GDM1 (cell line): ENCODE measurements around the gene PRRC2B.

Experiments used
- DNase-seq: peaks from one replicate; lab custom pipeline; 2025; lab: John Stamatoyannopoulos, UW

Gene PRRC2B

GRCh38 chr9:131516930-131517329 lies 123.0 kb downstream of the PRRC2B start:
- DNase-seq, result no peak

- no peak for DNase-seq
Measured at GRCh38 chr9:131517761-131518190, 123.9 kb downstream of the PRRC2B start.

DNA sequence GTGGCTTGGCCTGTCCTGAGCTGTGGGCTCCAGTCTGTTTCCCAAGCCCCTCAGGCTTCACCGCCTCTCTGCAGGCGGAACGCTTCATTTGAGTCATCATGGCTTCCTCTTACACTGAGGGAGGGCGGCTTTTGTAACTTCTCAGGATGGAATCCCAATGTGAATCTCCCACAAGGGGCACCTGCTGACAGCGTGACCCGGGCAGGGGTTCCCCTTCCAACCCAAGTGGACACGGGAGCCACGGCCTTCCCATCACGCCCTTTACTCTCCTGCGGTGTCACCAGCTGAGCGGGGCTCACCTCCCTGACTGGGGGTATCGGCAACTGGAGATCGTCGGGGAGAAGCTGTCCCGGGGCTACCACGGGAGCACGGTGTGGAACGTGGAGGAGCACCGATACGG lies 124.7 kb downstream of the PRRC2B start:
- DNase-seq, result no peak

DNA sequence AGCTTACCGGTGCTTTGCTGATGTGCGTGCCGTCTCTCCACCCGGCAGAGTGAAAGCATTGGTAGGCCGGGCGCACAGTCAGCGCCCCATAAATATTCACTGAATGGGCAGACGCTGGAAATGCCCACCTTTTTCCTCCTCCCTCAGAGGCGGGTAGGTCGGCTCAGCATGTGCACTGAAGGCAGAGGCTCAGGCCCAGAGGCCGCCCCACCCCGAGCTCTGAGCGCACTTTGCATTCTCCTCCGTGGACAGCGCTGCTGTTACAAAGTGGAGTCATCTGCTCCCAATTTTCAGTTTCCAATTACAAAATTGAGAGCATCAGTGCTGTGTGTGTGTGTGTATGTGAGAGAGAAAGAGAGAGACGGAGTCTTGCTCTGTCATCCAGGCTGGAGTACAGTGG lies 126.6 kb downstream of the PRRC2B start:
- no peak for DNase-seq

- no peak for DNase-seq
Measured at GRCh38 chr9:131521203-131521602, 127.3 kb downstream of the PRRC2B start.

DNA sequence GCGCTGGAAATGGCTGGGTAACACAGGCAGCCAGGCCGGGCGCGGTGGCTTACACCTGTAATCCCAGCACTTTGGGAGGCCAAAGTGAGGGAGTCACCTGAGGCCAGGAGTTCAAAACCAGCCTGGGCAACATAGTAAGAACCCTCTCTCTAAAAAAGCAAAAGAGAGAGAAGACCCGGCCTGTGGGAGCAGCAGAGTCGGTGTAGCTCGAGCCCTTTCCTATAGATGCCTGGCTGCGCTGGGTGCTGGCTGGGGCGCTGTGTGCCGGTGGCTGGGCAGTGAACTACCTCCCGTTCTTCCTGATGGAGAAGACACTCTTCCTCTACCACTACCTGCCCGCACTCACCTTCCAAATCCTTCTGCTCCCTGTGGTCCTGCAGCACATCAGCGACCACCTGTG lies 127.9 kb downstream of the PRRC2B start:
- DNase-seq, result no peak

GRCh38 chr9:131522257-131523085 lies 128.6 kb downstream of the PRRC2B start:
- no peak for DNase-seq

- no peak for DNase-seq
Measured at GRCh38 chr9:131523086-131523388, 129.2 kb downstream of the PRRC2B start.

- DNase-seq, result no peak
Measured at GRCh38 chr9:131523451-131524435, 129.9 kb downstream of the PRRC2B start.

- DNase-seq, result no peak
Measured at GRCh38 chr9:131524665-131525315, 130.9 kb downstream of the PRRC2B start.

DNA sequence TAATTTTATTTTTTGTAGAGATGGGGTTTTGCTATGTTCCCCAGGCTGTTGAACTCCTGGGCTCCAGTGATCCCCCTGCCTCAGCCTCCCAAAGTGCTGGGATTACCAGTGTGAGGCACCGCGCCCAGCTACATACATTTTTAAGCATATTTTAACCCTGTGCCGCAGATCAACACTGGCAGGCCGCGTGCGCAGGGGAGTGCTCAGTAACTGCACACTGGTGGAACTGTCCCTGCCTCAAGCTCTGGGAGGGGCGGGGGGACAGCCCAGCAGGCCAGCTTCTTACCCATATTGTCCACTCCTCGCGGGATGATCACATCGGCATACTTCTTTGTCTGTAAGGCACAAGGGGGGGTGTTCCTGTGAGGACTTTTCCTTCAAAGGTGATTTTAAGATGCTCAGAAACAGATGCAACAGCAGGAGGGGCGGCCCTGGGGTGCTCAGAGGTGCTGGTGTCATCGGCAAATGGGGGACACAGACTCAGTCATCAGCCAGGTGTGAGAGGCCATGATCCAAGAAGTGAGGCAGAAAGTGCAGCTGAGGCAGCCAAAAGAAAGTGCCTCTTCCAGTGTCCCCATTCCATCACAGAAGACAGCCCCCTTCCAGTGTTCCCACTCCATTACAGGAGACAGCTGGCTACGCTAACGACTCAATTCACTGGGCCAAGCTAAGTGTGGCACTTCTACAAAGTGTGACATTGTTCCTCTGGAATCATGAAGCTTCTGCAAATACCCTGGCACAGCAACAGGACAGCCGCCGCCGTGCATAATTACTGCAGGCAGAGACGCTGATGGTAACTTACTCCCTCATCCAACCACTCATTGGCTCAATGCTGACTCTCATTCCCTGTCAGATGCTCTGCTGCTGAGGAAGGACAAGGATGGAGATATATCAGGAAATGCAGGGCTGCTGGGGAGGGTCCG lies 132.0 kb downstream of the PRRC2B start:
- DNase-seq, result no peak

- no peak for DNase-seq
Measured at GRCh38 chr9:131528186-131528585, 134.3 kb downstream of the PRRC2B start.

DNA sequence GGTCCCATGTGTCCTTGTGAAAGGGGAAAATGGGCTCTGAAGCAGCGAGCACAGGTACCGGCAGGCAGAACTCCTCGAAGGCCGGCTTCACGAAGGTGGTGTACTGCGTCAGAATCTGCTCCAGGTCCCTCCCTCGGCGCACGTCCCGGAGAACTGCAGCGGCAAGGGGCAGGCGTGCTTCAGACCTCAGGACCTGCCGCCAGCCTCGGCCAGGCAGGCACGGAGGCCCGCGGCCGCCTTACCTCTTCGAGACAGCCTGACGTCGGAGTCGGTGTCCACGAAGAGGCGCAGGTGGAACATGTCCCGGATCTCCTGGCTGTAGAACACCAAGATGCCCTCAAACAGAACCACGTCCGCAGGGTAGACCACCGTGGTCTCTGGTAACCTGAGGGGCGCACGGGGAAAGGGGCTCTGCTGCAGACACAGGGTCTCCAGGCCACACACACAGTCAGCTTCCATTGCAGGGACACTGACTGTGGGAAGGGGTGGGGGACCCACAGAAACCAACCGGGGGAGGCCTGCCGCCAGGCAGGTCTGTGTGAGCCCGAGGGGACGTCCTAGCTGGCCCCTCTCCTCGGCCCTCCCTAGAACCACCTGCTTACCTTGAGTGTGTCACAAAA lies 135.1 kb downstream of the PRRC2B start:
- no peak for DNase-seq

DNA sequence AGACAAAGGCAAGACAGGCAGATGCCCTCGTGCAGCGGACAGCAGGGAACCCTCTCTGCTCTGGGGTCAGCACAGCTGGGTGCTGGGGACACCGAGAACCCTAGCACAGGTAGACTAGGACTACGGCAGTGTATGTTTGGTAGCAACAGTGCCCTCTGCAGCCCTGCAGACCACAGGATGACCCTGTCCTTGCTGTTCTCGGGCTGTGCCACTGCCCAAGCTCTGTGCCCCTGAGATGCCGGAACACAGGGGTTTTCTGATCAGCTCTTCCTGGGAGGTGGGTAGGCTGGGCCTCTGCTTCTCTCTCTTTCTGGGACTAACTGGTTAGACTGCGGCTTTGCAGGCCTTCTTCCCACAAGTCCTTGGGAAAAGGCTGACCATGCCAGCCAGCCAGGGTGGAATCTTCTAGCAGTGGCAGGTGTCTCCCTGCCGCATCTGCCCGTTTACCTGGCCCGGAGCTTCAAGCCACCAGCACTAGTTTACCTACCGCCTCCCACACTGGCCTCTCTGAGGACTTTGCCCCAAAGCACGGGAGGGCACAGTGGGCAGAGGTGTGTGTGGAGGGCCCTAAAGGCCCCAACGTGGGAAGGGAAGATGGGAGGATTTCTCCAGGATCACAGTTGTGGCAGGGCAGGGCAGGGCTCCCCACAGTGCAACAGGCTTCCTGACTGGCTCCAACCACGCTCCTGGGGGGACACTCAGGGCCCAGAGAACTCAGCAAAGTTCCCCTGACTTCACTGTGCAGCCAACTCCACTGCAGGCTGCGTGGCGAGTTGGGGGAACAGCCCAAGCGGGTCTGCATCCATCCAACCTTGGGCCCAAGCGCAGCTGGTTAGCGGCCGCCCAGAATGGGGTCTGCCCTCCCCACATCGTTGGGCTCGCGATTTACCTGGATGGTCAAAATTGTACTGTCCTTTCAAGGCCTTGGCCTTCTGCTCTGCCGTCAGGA lies 136.0 kb downstream of the PRRC2B start:
- DNase-seq, result no peak

DNA sequence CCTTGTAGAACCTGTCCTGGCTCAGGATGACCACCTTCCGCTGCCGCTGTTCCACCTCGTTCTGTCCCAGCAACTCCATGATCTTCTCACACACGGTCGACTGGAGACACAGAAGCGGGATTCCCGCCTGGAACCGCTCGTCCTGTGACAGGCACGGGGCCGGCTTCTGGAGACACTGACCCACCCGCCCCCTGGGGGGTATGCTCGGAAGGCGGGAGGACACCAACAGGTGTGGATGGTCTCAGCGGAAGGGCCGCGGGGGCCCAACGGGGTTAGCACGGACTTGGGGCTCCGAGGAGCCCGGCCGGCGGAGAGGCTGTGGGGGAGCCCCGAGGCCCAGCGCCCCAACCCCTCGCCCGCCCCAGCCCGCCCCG lies 136.6 kb downstream of the PRRC2B start:
- DNase-seq, result no peak

- DNase-seq, result peak; percentile 74
Measured at GRCh38 chr9:131530920-131531832, 137.3 kb downstream of the PRRC2B start, which contains the start of gene UCK1. Gene UCK1, minus strand, starts transcription at chr9:131531263. Its CDS starts 89 bp downstream, at chr9:131531174.

- peak; percentile 43 for DNase-seq
Measured at GRCh38 chr9:131534721-131535237, 140.9 kb downstream of the PRRC2B start.

GRCh38 chr9:131537946-131538345 lies 144.1 kb downstream of the PRRC2B start:
- no peak for DNase-seq
